ENCODE measurements around the gene MRPL10.

The MRPL10 gene

DNA sequence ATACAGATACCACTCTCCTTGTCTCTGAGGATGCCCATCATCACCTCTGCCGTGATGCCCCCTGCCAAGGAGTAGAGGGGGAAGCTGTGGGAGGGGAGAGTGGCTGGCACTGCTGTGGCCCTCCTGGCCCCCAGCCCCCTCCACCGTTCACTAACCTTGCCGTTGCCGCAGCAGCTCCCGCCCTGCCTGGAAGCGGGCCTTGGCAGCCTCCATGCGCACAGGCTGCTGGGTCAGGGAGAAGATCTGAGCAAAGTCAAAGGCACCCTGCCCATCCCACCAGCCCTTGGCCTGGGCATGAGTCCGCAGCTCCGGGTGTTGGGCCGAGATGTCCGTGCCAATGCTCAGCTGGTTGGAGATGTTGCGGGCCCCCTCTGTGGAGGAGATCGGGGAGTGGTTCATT, 7.3 kb upstream of the MRPL10 start:
- no peak for DNase-seq (ENCODE audit: low read depth in 1 of 2, low spot score in 1 of 2)
- no peak overlapping the region for H3K27ac ChIP-seq (replicated peaks)
- H3K27me3 ChIP-seq (ENCODE audit: insufficient read depth, poor library complexity, severe bottlenecking), result no peaks in the 10 kb centered on the region
- no peak overlapping the region for H3K4me3 ChIP-seq (replicated peaks; ENCODE audit: insufficient read depth, low read length)
- TF ChIP-seq SPI1 (IDR thresholded peaks at IDR 0.05; ENCODE audit: borderline replicate concordance, low read depth) (no peak), GABPA (IDR thresholded peaks at IDR 0.05; ENCODE audit: low read depth) (no peak)

DNA sequence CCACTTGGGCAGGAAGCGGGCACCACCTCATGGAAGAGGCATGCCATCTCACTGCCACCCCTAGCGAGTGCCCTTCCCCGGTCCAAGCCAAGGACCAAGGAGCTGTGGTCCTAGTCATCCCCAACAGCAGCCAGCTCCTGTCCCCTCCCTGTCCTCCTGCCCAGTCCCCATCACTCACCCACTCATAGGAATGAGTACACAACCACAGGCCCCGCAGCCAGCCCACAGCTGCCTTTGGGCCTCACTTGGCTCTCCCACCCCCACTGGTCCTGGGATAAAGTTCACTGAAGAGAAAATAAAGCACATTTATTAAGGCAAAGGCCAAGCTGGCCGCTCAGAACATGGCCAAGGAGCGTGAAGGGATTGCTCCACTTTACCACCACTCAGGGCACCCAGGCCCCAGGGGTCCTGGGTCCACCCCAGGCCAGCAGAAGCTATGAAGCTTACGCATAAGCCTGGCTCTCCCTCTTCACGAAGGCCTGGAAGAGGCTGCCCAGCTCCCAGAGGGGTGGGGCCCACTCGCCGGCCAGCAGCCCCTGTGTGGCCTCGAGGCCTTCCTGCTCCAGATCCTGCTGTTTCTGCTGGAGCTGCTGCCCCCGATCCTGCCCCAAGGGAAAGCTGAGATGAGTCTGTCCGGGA, 6.2 kb upstream of the MRPL10 start:
- H3K4me3 ChIP-seq (replicated peaks; ENCODE audit: insufficient read depth, low read length), result no peak overlapping the region
- no peaks in the 10 kb centered on the region for H3K27me3 ChIP-seq (ENCODE audit: insufficient read depth, poor library complexity, severe bottlenecking)
- DNase-seq (ENCODE audit: low read depth in 1 of 2, low spot score in 1 of 2), result no peak
- H3K27ac ChIP-seq (replicated peaks), result no peak overlapping the region
- TF ChIP-seq SPI1 (IDR thresholded peaks at IDR 0.05; ENCODE audit: borderline replicate concordance, low read depth) (no peak), GABPA (IDR thresholded peaks at IDR 0.05; ENCODE audit: low read depth) (no peak), POLR2AphosphoS5 (IDR thresholded peaks at IDR 0.05; ENCODE audit: low read depth) (no peak)
- TF ChIP-seq, protein P1, sequence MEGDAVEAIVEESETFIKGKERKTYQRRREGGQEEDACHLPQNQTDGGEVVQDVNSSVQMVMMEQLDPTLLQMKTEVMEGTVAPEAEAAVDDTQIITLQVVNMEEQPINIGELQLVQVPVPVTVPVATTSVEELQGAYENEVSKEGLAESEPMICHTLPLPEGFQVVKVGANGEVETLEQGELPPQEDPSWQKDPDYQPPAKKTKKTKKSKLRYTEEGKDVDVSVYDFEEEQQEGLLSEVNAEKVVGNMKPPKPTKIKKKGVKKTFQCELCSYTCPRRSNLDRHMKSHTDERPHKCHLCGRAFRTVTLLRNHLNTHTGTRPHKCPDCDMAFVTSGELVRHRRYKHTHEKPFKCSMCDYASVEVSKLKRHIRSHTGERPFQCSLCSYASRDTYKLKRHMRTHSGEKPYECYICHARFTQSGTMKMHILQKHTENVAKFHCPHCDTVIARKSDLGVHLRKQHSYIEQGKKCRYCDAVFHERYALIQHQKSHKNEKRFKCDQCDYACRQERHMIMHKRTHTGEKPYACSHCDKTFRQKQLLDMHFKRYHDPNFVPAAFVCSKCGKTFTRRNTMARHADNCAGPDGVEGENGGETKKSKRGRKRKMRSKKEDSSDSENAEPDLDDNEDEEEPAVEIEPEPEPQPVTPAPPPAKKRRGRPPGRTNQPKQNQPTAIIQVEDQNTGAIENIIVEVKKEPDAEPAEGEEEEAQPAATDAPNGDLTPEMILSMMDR (IDR thresholded peaks at IDR 0.05; ENCODE audit: insufficient read depth, low read length), result no peak
- TF ChIP-seq, protein P2, sequence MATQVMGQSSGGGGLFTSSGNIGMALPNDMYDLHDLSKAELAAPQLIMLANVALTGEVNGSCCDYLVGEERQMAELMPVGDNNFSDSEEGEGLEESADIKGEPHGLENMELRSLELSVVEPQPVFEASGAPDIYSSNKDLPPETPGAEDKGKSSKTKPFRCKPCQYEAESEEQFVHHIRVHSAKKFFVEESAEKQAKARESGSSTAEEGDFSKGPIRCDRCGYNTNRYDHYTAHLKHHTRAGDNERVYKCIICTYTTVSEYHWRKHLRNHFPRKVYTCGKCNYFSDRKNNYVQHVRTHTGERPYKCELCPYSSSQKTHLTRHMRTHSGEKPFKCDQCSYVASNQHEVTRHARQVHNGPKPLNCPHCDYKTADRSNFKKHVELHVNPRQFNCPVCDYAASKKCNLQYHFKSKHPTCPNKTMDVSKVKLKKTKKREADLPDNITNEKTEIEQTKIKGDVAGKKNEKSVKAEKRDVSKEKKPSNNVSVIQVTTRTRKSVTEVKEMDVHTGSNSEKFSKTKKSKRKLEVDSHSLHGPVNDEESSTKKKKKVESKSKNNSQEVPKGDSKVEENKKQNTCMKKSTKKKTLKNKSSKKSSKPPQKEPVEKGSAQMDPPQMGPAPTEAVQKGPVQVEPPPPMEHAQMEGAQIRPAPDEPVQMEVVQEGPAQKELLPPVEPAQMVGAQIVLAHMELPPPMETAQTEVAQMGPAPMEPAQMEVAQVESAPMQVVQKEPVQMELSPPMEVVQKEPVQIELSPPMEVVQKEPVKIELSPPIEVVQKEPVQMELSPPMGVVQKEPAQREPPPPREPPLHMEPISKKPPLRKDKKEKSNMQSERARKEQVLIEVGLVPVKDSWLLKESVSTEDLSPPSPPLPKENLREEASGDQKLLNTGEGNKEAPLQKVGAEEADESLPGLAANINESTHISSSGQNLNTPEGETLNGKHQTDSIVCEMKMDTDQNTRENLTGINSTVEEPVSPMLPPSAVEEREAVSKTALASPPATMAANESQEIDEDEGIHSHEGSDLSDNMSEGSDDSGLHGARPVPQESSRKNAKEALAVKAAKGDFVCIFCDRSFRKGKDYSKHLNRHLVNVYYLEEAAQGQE (IDR thresholded peaks at IDR 0.05; ENCODE audit: insufficient replicate concordance, low read depth), result no peak

DNA sequence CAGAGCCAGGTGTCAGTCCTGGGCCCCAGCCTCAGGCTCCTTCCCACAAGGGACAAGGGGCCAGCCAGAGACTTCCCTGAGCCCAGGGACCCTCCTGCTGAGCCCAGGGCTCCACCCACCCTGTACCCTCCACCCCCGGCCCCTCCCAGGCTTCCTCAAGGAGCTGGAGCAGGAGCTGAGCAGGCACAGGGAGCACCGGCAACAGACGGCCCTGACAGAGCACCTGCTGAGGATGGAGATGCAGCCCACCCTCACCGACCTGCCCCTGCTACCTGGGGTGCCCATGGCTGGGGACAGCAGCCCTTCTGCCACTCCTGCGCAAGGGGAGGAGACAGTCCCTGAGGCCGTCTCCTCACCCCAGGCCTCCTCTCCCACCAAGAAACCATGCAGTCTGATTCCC, 5.3 kb upstream of the MRPL10 start:
- Histone ChIP-seq H3K4me3 (replicated peaks; ENCODE audit: insufficient read depth, low read length) (no peak overlapping the region), H3K27ac (replicated peaks) (no peak overlapping the region), H3K27me3 (ENCODE audit: insufficient read depth, poor library complexity, severe bottlenecking) (no peaks in the 10 kb centered on the region)
- TF ChIP-seq SPI1 (IDR thresholded peaks at IDR 0.05; ENCODE audit: borderline replicate concordance, low read depth) (no peak), POLR2AphosphoS5 (IDR thresholded peaks at IDR 0.05; ENCODE audit: low read depth) (no peak), GABPA (IDR thresholded peaks at IDR 0.05; ENCODE audit: low read depth) (no peak)
- TF ChIP-seq, protein P2 (IDR thresholded peaks at IDR 0.05; ENCODE audit: insufficient replicate concordance, low read depth), result no peak
- TF ChIP-seq, protein P1 (IDR thresholded peaks at IDR 0.05; ENCODE audit: insufficient read depth, low read length), result no peak
- no peak for DNase-seq (ENCODE audit: low read depth in 1 of 2, low spot score in 1 of 2)

DNA sequence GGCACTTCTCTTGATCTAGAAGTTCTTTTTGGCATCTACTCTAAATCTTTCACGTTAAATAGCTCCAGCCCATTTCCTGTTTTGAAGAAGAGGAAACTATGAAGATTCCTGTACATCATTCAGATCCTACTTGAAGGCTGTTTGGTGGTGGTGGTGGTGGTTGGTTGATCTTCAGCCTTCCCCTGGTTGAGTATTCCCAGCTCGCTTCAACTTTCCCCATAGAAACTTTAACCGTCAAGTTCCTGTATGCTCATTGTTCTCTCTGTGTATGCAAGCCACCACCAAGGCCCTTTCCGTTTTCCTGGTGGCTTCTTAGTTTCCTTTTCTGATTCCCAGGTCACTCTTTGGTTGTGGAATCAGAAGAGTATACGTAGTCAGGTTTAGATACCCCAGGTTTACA, 3.4 kb upstream of the MRPL10 start:
- H3K27ac ChIP-seq (replicated peaks), result no peak overlapping the region
- DNase-seq (ENCODE audit: low read depth in 1 of 2, low spot score in 1 of 2), result no peak
- H3K27me3 ChIP-seq (ENCODE audit: insufficient read depth, poor library complexity, severe bottlenecking), result no peaks in the 10 kb centered on the region
- TF ChIP-seq, protein P1 (IDR thresholded peaks at IDR 0.05; ENCODE audit: insufficient read depth, low read length), result no peak
- TF ChIP-seq GABPA (IDR thresholded peaks at IDR 0.05; ENCODE audit: low read depth) (no peak), SPI1 (IDR thresholded peaks at IDR 0.05; ENCODE audit: borderline replicate concordance, low read depth) (no peak), POLR2AphosphoS5 (IDR thresholded peaks at IDR 0.05; ENCODE audit: low read depth) (no peak)
- TF ChIP-seq, protein P2 (IDR thresholded peaks at IDR 0.05; ENCODE audit: insufficient replicate concordance, low read depth), result no peak
- H3K4me3 ChIP-seq (replicated peaks; ENCODE audit: insufficient read depth, low read length), result no peak overlapping the region
